Effector memory CD8-positive, alpha-beta T cell (primary cell): Measurements from ENCODE around the gene PPIB.

Experiments used
- ATAC-seq: fragments of 150-1000 bp; cut with Tn5 transposase; replicated peaks from 2 replicates; pipeline ENCODE4 v1.10.0; 2021; ENCODE audit warnings: mild to moderate bottlenecking, moderate library complexity
- DNase-seq, 3 experiments: peaks; one replicate each; pipeline ENCODE4 v3.0.0; 2021
- H3K27ac Mint-ChIP-seq, 2 donors: one replicate each; pipeline ENCODE4 v1.8.0; 2022; ENCODE audit warnings: mild to moderate bottlenecking in 2 of 2, mixed read lengths in 2 of 2, moderate library complexity in 2 of 2
- H3K27me3 Mint-ChIP-seq, 2 donors: one replicate each; pipeline ENCODE4 v1.8.0; 2022; ENCODE audit warnings: mixed read lengths in 2 of 2
- H3K36me3 Mint-ChIP-seq: one replicate; pipeline ENCODE4 v1.8.0; 2022; ENCODE audit warnings: mild to moderate bottlenecking, moderate library complexity, mixed read lengths; ENCODE audit not compliant: insufficient read depth
- H3K4me1 Mint-ChIP-seq, 2 donors: one replicate each; pipeline ENCODE4 v1.8.0; 2022; ENCODE audit warnings: low read depth in 2 of 2, mixed read lengths in 2 of 2
- H3K4me3 Mint-ChIP-seq, 2 donors: one replicate each; pipeline ENCODE4 v1.8.0; 2022; ENCODE audit warnings: mild to moderate bottlenecking in 2 of 2, mixed read lengths in 2 of 2, moderate library complexity in 2 of 2
- H3K9me3 Mint-ChIP-seq, 2 donors: one replicate each; pipeline ENCODE4 v1.8.0; 2022; ENCODE audit warnings: mixed read lengths in 2 of 2

PPIB gene

GRCh38 chr15:64166102-64166890 lies 3.5 kb upstream of the PPIB start:
- no peak for ATAC-seq
- H3K4me3 Mint-ChIP-seq, result no peak overlapping the region
- no peaks in the 10 kb centered on the region for H3K9me3 Mint-ChIP-seq
- peaks cover 14 to 18% of the 10 kb centered on the region in 2 donors for H3K4me1 Mint-ChIP-seq
- peaks cover 9% of the 10 kb centered on the region for H3K36me3 Mint-ChIP-seq
- H3K27me3 Mint-ChIP-seq, result no peaks in the 10 kb centered on the region
- H3K27ac Mint-ChIP-seq, result peak overlapping the region in 1 of 2 donors; percentile 60
- DNase-seq, result no peak

DNA sequence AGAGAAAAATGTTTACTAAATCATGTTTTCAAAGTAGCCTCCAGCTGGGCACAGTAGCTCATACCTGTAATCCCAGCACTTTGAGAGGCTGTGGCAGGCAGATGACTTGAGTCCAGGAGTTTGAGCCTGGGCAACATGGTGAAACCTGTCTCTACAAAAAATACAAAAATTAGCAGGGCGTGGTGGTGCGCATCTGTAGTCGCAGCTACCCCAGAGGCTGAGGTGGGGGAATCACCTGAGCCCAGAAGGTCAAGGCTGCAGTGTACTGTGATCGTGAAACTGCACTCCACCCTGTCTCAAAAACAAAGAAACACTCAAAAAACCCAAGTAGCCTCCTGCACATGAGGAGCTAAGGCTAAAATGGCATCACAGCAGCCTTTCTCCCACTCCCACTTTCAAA lies 1.6 kb upstream of the PPIB start:
- H3K4me1 Mint-ChIP-seq, result peaks cover 23 to 27% of the 10 kb centered on the region in 2 donors

GRCh38 chr15:64163659-64164362 lies 989 bp upstream of the PPIB start:
- DNase-seq, result no peak
- H3K27ac Mint-ChIP-seq, result peak overlapping the region; percentile 96 to 97
- H3K27me3 Mint-ChIP-seq, result no peaks in the 10 kb centered on the region
- no peak for ATAC-seq
- peaks cover 25 to 31% of the 10 kb centered on the region in 2 donors for H3K4me1 Mint-ChIP-seq
- H3K4me3 Mint-ChIP-seq, result peak overlapping the region; percentile 79 to 89
- H3K36me3 Mint-ChIP-seq, result peaks cover 34% of the 10 kb centered on the region
- no peaks in the 10 kb centered on the region for H3K9me3 Mint-ChIP-seq

More for the DNA sequence above, 1.6 kb upstream of the PPIB start:
- H3K9me3 Mint-ChIP-seq, result no peaks in the 10 kb centered on the region
- ATAC-seq, result no peak
- peaks cover 28% of the 10 kb centered on the region for H3K36me3 Mint-ChIP-seq
- no peak for DNase-seq
- peak overlapping the region; percentile 79 to 96 for H3K27ac Mint-ChIP-seq
- H3K27me3 Mint-ChIP-seq, result no peaks in the 10 kb centered on the region
- H3K4me3 Mint-ChIP-seq, result peak overlapping the region in 1 of 2 donors; percentile 89

GRCh38 chr15:64162478-64162868 lies 349 bp downstream of the PPIB start:
- peak overlapping the region; percentile 79 to 89 for H3K4me3 Mint-ChIP-seq
- peak overlapping the region; percentile 95 to 96 for H3K27ac Mint-ChIP-seq
- H3K4me1 Mint-ChIP-seq, result peaks cover 36 to 40% of the 10 kb centered on the region in 2 donors
- ATAC-seq (peak; percentile 1), DNase-seq (no peak)
- H3K36me3 Mint-ChIP-seq, result peaks cover 48% of the 10 kb centered on the region
- H3K27me3 Mint-ChIP-seq, result no peaks in the 10 kb centered on the region
- no peaks in the 10 kb centered on the region for H3K9me3 Mint-ChIP-seq

- Mint-ChIP-seq H3K4me3 (peak overlapping the region; percentile 79 to 89), H3K27ac (peak overlapping the region; percentile 95 to 96)
- DNase-seq, result no peak
These were observed 939 bp downstream of the PPIB start for GRCh38 chr15:64161688-64162477.

DNA sequence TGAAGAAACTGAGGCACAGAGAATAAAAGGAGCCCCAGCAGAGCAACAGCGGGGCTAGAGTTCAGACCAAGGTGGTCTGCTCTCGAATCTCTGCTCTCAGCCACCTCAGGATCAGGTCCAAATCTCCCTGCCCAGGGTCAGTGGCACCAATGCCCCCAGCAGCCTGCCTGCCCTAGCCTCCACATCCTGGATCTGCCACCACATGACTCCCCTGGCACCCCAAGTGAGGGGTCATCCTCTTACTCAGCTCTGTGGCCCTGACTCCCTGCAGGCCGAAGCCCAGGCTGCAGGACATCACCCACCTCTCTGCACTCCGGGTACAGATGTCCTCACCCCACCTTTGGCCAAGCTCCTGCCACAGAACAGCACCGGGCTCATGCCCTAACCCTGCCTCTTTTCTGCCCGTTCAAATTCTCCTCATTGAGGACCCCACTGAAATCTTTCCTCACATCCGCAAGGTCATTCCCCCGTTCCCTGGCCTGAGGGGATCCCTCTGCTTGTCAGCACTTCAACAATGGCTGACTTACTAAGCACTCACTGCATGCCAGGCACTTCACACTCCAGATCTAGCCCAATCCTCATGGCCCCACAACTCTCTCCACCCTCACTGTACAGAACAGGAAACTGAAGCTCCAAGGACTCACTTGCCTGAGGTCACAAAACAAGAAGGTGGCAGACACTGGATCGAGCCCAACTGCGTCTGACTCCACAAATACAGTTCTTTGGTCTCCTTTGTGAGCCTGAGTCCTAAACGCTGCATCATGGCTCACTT lies 4.3 kb downstream of the PPIB start:
- ATAC-seq (no peak), DNase-seq (no peak)
- peaks cover 39 to 42% of the 10 kb centered on the region in 2 donors for H3K4me1 Mint-ChIP-seq
- H3K36me3 Mint-ChIP-seq, result peaks cover 83% of the 10 kb centered on the region
- no peaks in the 10 kb centered on the region for H3K9me3 Mint-ChIP-seq
- peaks cover 0 to 2% of the 10 kb centered on the region in 2 donors for H3K27me3 Mint-ChIP-seq
- H3K27ac Mint-ChIP-seq, result peak overlapping the region; percentile 66 to 71
- peak overlapping the region in 1 of 2 donors; percentile 46 for H3K4me3 Mint-ChIP-seq

More at GRCh38 chr15:64161688-64162477, 939 bp downstream of the PPIB start:
- H3K4me1 Mint-ChIP-seq, result peaks cover 36 to 40% of the 10 kb centered on the region in 2 donors
- H3K27me3 Mint-ChIP-seq, result no peaks in the 10 kb centered on the region
- ATAC-seq, result no peak
- peaks cover 53% of the 10 kb centered on the region for H3K36me3 Mint-ChIP-seq
- no peaks in the 10 kb centered on the region for H3K9me3 Mint-ChIP-seq

DNA sequence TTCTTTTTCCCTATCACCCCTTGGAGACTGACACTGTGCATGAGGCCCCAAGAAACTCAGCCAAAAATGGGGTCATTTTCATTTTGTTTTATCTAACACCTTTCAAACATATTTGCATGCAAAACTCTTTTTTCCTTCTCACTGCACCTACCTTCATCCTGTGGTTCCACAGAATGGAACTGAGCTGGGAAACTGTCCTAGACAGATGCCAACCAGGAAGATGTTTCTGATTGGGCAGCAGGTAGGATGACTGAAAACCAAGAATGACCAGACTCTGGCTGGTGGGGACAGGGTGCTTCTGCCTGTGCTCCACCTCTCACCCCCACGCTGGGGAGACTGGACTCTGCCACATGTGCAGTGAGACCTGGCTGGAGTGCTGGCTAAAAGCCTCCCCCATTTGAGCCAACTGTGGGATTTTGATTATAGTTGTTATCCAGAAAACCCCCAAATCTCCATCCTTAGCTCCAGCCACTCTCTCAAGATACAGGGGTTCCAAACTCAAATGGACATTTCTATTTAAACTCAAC lies 5.2 kb downstream of the PPIB start:
- ATAC-seq (no peak), DNase-seq (no peak)
- Mint-ChIP-seq H3K27me3 (peaks cover 8 to 9% of the 10 kb centered on the region in 2 donors), H3K27ac (peak overlapping the region in 1 of 2 donors; percentile 66), H3K36me3 (peaks cover 89% of the 10 kb centered on the region), H3K4me1 (peaks cover 39 to 47% of the 10 kb centered on the region in 2 donors), H3K4me3 (no peak overlapping the region), H3K9me3 (no peaks in the 10 kb centered on the region)

DNA sequence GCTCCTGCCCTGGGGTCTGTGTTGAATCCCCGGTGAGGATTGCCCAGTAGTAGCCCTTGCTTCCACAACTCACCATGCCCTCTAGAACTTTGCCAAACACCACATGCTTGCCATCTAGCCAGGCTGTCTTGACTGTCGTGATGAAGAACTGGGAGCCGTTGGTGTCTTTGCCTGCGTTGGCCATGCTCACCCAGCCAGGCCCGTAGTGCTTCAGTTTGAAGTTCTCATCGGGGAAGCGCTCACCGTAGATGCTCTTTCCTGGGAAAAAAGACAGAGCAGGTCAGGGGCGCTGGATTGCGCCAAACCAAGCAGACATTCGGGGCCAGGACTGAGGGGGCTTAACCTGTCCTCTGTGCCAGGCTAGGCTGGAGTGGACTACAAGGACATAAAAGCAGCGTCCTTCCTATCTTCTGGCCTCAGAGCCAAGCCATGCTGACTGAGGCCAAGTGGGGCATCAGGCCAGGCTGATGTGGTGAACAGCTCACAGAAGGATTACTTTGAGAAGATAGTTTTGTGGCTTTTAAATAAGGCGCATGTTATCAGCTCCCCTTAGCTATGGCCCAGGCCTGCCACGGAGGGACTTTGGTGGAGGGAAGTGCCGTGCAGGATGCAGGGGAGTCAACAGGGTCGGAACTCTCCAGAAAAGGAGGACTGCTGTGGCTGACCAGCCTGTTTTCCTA lies 6.0 kb downstream of the PPIB start:
- peaks cover 35 to 44% of the 10 kb centered on the region in 2 donors for H3K4me1 Mint-ChIP-seq
- no peaks in the 10 kb centered on the region for H3K9me3 Mint-ChIP-seq
- H3K27ac Mint-ChIP-seq, result peak overlapping the region in 1 of 2 donors; percentile 84
- no peak overlapping the region for H3K4me3 Mint-ChIP-seq
- peaks cover 85% of the 10 kb centered on the region for H3K36me3 Mint-ChIP-seq
- H3K27me3 Mint-ChIP-seq, result peaks cover 8 to 12% of the 10 kb centered on the region in 2 donors
- DNase-seq (no peak), ATAC-seq (no peak)

DNA sequence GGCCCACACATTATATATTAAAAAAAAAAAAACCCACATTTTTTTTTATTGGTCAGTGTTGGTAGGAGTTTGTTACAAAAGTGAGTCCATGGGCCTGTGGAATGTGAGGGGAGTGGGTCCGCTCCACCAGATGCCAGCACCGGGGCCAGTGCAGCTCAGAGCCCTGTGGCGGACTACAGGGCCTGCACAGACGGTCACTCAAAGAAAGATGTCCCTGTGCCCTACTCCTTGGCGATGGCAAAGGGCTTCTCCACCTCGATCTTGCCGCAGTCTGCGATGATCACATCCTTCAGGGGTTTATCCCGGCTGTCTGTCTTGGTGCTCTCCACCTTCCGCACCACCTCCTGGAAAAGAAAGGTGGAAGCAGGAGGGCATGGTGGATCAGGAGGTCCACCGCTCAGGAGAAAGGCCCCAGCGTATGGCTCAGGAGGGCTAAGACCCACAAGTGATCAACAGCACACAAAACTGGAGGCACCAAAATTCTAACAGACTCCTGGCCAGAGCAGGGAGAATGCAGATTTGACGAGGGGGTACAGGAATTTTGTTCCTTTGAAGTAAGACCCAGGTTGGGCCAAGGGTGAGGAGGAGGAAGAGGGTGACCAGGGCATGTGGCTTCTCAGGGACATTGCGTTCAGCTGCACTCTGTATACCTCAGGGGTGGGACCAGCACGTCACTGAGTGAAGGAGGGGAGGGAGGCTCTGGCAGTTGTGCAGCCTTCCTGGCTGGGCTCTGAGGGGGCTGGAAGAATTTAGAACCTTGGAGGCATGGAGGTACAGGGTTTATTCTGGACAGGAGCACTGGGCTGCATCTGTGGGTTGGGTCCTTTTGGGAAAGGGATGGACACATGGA lies 6.8 kb downstream of the PPIB start:
- Mint-ChIP-seq H3K36me3 (peaks cover 77% of the 10 kb centered on the region), H3K9me3 (no peaks in the 10 kb centered on the region), H3K4me1 (peaks cover 33 to 41% of the 10 kb centered on the region in 2 donors), H3K4me3 (no peak overlapping the region), H3K27me3 (peaks cover 8 to 16% of the 10 kb centered on the region in 2 donors), H3K27ac (peak overlapping the region in 1 of 2 donors; percentile 49)
- DNase-seq (no peak), ATAC-seq (no peak)

GRCh38 chr15:64153480-64154367 lies 9.1 kb downstream of the PPIB start:
- H3K27me3 Mint-ChIP-seq, result peaks cover 8 to 21% of the 10 kb centered on the region in 2 donors
- H3K36me3 Mint-ChIP-seq, result peaks cover 57% of the 10 kb centered on the region
- DNase-seq, result peak; percentile 92 to 94 (median 94)
- ATAC-seq, result peak; percentile 91
- H3K27ac Mint-ChIP-seq, result peak overlapping the region; percentile 6 to 27
- no peaks in the 10 kb centered on the region for H3K9me3 Mint-ChIP-seq
- H3K4me3 Mint-ChIP-seq, result peak overlapping the region; percentile 64 to 69
- peaks cover 29 to 35% of the 10 kb centered on the region in 2 donors for H3K4me1 Mint-ChIP-seq
